Peyer's patch (tissue), 4 donors: ENCODE results near the gene RFTN1. TPM values are rescaled to one million over a fixed set of nuclear protein-coding genes. Genes with fewer than 3 reads are reported as not detected.

ENCODE experiments used
- DNase-seq, 3 donors: peaks; one replicate each; pipeline ENCODE4 v3.0.0-alpha.2; 2017 to 2019
- H3K27ac ChIP-seq, 4 donors: fragments of 200-600 bp; sonication (generic); one replicate each; pipeline ENCODE4 v1.5.1; 2016 to 2019
- H3K27me3 ChIP-seq, 2 donors: fragments of 200-600 bp; sonication (generic); one replicate each; pipeline ENCODE4 v1.5.1; 2019
- H3K36me3 ChIP-seq, 3 donors: fragments of 200-600 bp; sonication (generic); one replicate each; pipeline ENCODE4 v1.5.1; 2016 to 2019
- H3K4me1 ChIP-seq, 4 donors: fragments of 200-600 bp; sonication (generic); one replicate each; pipeline ENCODE4 v1.5.1; 2016 to 2019
- H3K4me3 ChIP-seq, 4 donors: fragments of 200-600 bp; sonication (generic); 1 replicate in 3 of 4; 2 replicates in 1 of 4; pipeline ENCODE4 v1.5.1; 2016 to 2019; ENCODE audit warnings: mild to moderate bottlenecking in 1 of 4
- H3K9me3 ChIP-seq, 4 donors: fragments of 200-600 bp; sonication (generic); one replicate each; pipeline ENCODE4 v1.5.1; 2016 to 2019; ENCODE audit warnings: mild to moderate bottlenecking in 1 of 4
- CTCF ChIP-seq, 6 experiments: fragments of 450-650 bp in 4 of 6; fragments of 200-600 bp in 2 of 6; sonication (generic) in 1 of 6; IDR thresholded peaks; one replicate each; pipeline ENCODE4 v1.5.1; 2017 to 2019; ENCODE audit warnings: antibody characterized with exemption in 6 of 6, mild to moderate bottlenecking in 3 of 6, moderate library complexity in 1 of 6
- POLR2A ChIP-seq, 2 donors: fragments of 450-650 bp; IDR thresholded peaks; one replicate each; pipeline ENCODE4 v1.5.1; 2017; ENCODE audit warnings: antibody characterized with exemption in 2 of 2, mild to moderate bottlenecking in 2 of 2, moderate library complexity in 2 of 2
- total RNA-seq, 4 donors: library from RNA; depleted of rRNA; stranded (reverse); fragments of >200 nt; gene quantifications; one replicate each; pipeline ENCODE4 v1.1.0, GENCODE V29; 2016

The RFTN1 gene
- total RNA-seq, 4 donors from 2014 or later, result 6.1 to 135 (median 32.0) TPM

GRCh38 chr3:16318176-16318575 is 195.3 kb downstream of the RFTN1 start:
- Histone ChIP-seq H3K9me3 (no peaks in the 10 kb centered on the region), H3K27me3 (no peaks in the 10 kb centered on the region), H3K27ac (peak overlapping the region; percentile 27 to 59 (median 44)), H3K4me1 (peaks cover 0 to 6% (median 0%) of the 10 kb centered on the region in 4 donors), H3K4me3 (no peak overlapping the region), H3K36me3 (peaks cover 0 to 78% (median 0%) of the 10 kb centered on the region in 3 donors)
- TF ChIP-seq CTCF (IDR thresholded peaks at IDR 0.05) (no peak), POLR2A (IDR thresholded peaks at IDR 0.05) (no peak)
- no peak for DNase-seq

- Histone ChIP-seq H3K4me3 (no peak overlapping the region), H3K36me3 (peaks cover 0 to 74% (median 0%) of the 10 kb centered on the region in 3 donors), H3K27ac (peak overlapping the region in 3 of 4 donors; percentile 27 to 59 (median 47)), H3K4me1 (peaks cover 0 to 6% (median 0%) of the 10 kb centered on the region in 4 donors), H3K9me3 (no peaks in the 10 kb centered on the region), H3K27me3 (no peaks in the 10 kb centered on the region)
- DNase-seq, result no peak
- TF ChIP-seq CTCF (IDR thresholded peaks at IDR 0.05), result no peak
- no peak for TF ChIP-seq POLR2A (IDR thresholded peaks at IDR 0.05)
Observed at GRCh38 chr3:16317561-16317945, 195.9 kb downstream of the RFTN1 start.

GRCh38 chr3:16316847-16317560 is 196.5 kb downstream of the RFTN1 start:
- Histone ChIP-seq H3K27ac (peak overlapping the region in 3 of 4 donors; percentile 27 to 59 (median 29)), H3K27me3 (no peaks in the 10 kb centered on the region), H3K36me3 (peaks cover 0 to 70% (median 0%) of the 10 kb centered on the region in 3 donors), H3K4me3 (no peak overlapping the region), H3K4me1 (peaks cover 0 to 6% (median 2%) of the 10 kb centered on the region in 4 donors), H3K9me3 (no peaks in the 10 kb centered on the region)
- TF ChIP-seq POLR2A (IDR thresholded peaks at IDR 0.05) (no peak), CTCF (IDR thresholded peaks at IDR 0.05) (no peak)
- DNase-seq, result no peak

GRCh38 chr3:16316396-16316795 is 197.1 kb downstream of the RFTN1 start:
- no peak overlapping the region for H3K27ac ChIP-seq
- H3K27me3 ChIP-seq, result no peaks in the 10 kb centered on the region
- peaks cover 0 to 69% (median 0%) of the 10 kb centered on the region in 3 donors for H3K36me3 ChIP-seq
- no peaks in the 10 kb centered on the region for H3K9me3 ChIP-seq
- DNase-seq, result no peak
- no peak overlapping the region for H3K4me3 ChIP-seq
- peaks cover 0 to 6% (median 4%) of the 10 kb centered on the region in 4 donors for H3K4me1 ChIP-seq
- no peak for TF ChIP-seq POLR2A (IDR thresholded peaks at IDR 0.05)
- no peak for TF ChIP-seq CTCF (IDR thresholded peaks at IDR 0.05)

- no peaks in the 10 kb centered on the region for H3K9me3 ChIP-seq
- H3K4me3 ChIP-seq, result no peak overlapping the region
- DNase-seq, result no peak
- H3K27me3 ChIP-seq, result no peaks in the 10 kb centered on the region
- TF ChIP-seq POLR2A (IDR thresholded peaks at IDR 0.05), result no peak
- TF ChIP-seq CTCF (IDR thresholded peaks at IDR 0.05), result no peak
- H3K4me1 ChIP-seq, result peaks cover 0 to 10% (median 6%) of the 10 kb centered on the region in 4 donors
- peaks cover 0 to 62% (median 0%) of the 10 kb centered on the region in 3 donors for H3K36me3 ChIP-seq
- H3K27ac ChIP-seq, result no peak overlapping the region
Observed at GRCh38 chr3:16315623-16316022, 197.9 kb downstream of the RFTN1 start.
